ENCODE data around the gene CHID1.

The CHID1 gene

GRCh38 chr11:838441-839279 lies 72.0 kb downstream of the CHID1 start:
- ATAC-seq (ENCODE audit: low read depth) (peak; percentile 2; the same call in 2 of the 3 replicates), DNase-seq (ENCODE audit: low spot score) (no peak)
- peak overlapping the region; percentile 97 for H3K27ac ChIP-seq (ENCODE audit: poor library complexity, severe bottlenecking)
- H3K27me3 ChIP-seq (ENCODE audit: insufficient read depth, poor library complexity, severe bottlenecking): no peaks in the 10 kb centered on the region
- H3K4me1 ChIP-seq (ENCODE audit: insufficient read depth, poor library complexity, severe bottlenecking): peaks cover 14% of the 10 kb centered on the region
- H3K36me3 ChIP-seq (ENCODE audit: low read depth): peaks cover 56% of the 10 kb centered on the region
- H3K9me3 ChIP-seq (ENCODE audit: severe bottlenecking): no peaks in the 10 kb centered on the region
- TF ChIP-seq CTCF (IDR thresholded peaks at IDR 0.05; ENCODE audit: poor library complexity, severe bottlenecking): peak; percentile 32
- H3K4me3 ChIP-seq (ENCODE audit: severe bottlenecking): no peak overlapping the region

- DNase-seq (ENCODE audit: low spot score): no peak
- Histone ChIP-seq H3K27ac (ENCODE audit: poor library complexity, severe bottlenecking) (peak overlapping the region; percentile 97), H3K4me1 (ENCODE audit: insufficient read depth, poor library complexity, severe bottlenecking) (peaks cover 14% of the 10 kb centered on the region), H3K4me3 (ENCODE audit: severe bottlenecking) (no peak overlapping the region), H3K36me3 (ENCODE audit: low read depth) (peaks cover 56% of the 10 kb centered on the region), H3K9me3 (ENCODE audit: severe bottlenecking) (no peaks in the 10 kb centered on the region), H3K27me3 (ENCODE audit: insufficient read depth, poor library complexity, severe bottlenecking) (no peaks in the 10 kb centered on the region)
- no peak for TF ChIP-seq CTCF (IDR thresholded peaks at IDR 0.05; ENCODE audit: poor library complexity, severe bottlenecking)
- ATAC-seq (ENCODE audit: low read depth): no peak
These were observed 72.7 kb downstream of the CHID1 start for GRCh38 chr11:837990-838307.

- no peak for TF ChIP-seq CTCF (IDR thresholded peaks at IDR 0.05; ENCODE audit: poor library complexity, severe bottlenecking)
- Histone ChIP-seq H3K9me3 (ENCODE audit: severe bottlenecking) (no peaks in the 10 kb centered on the region), H3K4me1 (ENCODE audit: insufficient read depth, poor library complexity, severe bottlenecking) (peaks cover 14% of the 10 kb centered on the region), H3K27me3 (ENCODE audit: insufficient read depth, poor library complexity, severe bottlenecking) (no peaks in the 10 kb centered on the region), H3K27ac (ENCODE audit: poor library complexity, severe bottlenecking) (peak overlapping the region; percentile 97), H3K4me3 (ENCODE audit: severe bottlenecking) (no peak overlapping the region), H3K36me3 (ENCODE audit: low read depth) (peaks cover 56% of the 10 kb centered on the region)
- DNase-seq (ENCODE audit: low spot score): no peak
- no peak for ATAC-seq (ENCODE audit: low read depth)
These were observed 73.2 kb downstream of the CHID1 start for GRCh38 chr11:837189-837989.

GRCh38 chr11:836700-837099 lies 73.9 kb downstream of the CHID1 start:
- no peak for TF ChIP-seq CTCF (IDR thresholded peaks at IDR 0.05; ENCODE audit: poor library complexity, severe bottlenecking)
- Histone ChIP-seq H3K27ac (ENCODE audit: poor library complexity, severe bottlenecking) (peak overlapping the region; percentile 97), H3K36me3 (ENCODE audit: low read depth) (peaks cover 56% of the 10 kb centered on the region), H3K9me3 (ENCODE audit: severe bottlenecking) (no peaks in the 10 kb centered on the region), H3K27me3 (ENCODE audit: insufficient read depth, poor library complexity, severe bottlenecking) (no peaks in the 10 kb centered on the region), H3K4me1 (ENCODE audit: insufficient read depth, poor library complexity, severe bottlenecking) (peaks cover 14% of the 10 kb centered on the region), H3K4me3 (ENCODE audit: severe bottlenecking) (no peak overlapping the region)
- DNase-seq (ENCODE audit: low spot score): no peak
- ATAC-seq (ENCODE audit: low read depth): no peak
